ENCODE measurements around the gene NELFA.

- TF ChIP-seq POLR2A (IDR thresholded peaks at IDR 0.05): no peak
- no peak for TF ChIP-seq POLR2AphosphoS5 (IDR thresholded peaks at IDR 0.05)
- no peak for TF ChIP-seq CTCF (IDR thresholded peaks at IDR 0.05)
Observed at GRCh38 chr4:1973218-1973617, 35.6 kb downstream of the NELFA start.
